Bronchial smooth muscle cell (primary cell): ENCODE results near the gene PIF1. TPM values are rescaled to one million over a fixed set of nuclear protein-coding genes. Genes with fewer than 3 reads are reported as not detected.

Experiments used
- total RNA-seq: library from RNA; depleted of rRNA; stranded (reverse); fragments of >200 nt; gene quantifications from 2 replicates; pipeline ENCODE4 v1.2.1, GENCODE V29; 2014

PIF1 gene, protein sequence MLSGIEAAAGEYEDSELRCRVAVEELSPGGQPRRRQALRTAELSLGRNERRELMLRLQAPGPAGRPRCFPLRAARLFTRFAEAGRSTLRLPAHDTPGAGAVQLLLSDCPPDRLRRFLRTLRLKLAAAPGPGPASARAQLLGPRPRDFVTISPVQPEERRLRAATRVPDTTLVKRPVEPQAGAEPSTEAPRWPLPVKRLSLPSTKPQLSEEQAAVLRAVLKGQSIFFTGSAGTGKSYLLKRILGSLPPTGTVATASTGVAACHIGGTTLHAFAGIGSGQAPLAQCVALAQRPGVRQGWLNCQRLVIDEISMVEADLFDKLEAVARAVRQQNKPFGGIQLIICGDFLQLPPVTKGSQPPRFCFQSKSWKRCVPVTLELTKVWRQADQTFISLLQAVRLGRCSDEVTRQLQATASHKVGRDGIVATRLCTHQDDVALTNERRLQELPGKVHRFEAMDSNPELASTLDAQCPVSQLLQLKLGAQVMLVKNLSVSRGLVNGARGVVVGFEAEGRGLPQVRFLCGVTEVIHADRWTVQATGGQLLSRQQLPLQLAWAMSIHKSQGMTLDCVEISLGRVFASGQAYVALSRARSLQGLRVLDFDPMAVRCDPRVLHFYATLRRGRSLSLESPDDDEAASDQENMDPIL
- 4.3 and 7.7 TPM in 2 replicates for total RNA-seq

DNA sequence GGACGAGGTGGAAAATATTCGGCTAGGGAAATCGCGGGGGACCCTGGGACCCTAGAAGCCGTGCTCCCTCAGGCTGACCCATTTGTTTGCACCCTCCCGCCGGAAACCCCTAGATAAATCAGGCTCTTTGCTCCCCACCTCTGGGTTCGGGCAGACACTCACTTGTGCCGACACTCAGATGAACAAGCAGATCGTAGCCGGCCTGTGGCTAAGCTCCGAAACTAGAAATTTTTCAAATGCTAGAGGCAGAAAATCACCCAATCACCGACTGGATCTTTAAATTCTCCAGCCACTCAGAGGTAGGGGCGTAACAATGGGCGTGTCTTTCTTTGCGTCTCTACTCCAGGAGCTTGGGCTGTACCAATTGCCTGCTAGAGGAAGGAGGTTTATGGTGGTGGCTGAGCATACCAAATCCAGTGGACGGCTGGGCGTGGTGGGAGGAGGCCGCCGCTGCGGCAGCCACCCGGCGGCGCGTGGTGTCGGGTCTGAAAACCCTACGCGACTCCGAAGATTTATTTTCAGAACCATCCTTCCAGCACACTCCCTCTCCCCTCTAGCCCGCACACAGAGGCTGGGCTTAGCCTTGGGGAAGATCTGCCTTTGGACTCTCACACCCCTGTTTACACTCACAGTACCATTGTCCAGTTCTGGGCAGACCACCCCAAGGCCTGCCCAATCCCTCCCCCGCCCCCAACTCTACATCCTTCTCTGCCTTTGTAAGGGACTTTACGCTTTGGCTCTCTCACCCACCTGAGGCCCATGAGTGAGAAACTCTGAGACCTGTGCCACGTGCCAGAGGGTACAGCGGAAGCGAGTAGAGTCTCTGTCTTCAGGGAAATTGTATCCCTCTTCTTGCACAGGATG, at the start of gene PIF1:
TSS of gene PIF1 (minus strand) at position 217 of the 864 bp plus-strand sequence. CDS start 1,312 bp downstream, outside the sequence.

GRCh38 chr15:64841344-64842095, 16.1 kb upstream of the PIF1 start, which contains the start of gene PLEKHO2:
PLEKHO2 (plus strand) TSS chr15:64841915; CDS start chr15:64842017, 102 bp downstream.

DNA sequence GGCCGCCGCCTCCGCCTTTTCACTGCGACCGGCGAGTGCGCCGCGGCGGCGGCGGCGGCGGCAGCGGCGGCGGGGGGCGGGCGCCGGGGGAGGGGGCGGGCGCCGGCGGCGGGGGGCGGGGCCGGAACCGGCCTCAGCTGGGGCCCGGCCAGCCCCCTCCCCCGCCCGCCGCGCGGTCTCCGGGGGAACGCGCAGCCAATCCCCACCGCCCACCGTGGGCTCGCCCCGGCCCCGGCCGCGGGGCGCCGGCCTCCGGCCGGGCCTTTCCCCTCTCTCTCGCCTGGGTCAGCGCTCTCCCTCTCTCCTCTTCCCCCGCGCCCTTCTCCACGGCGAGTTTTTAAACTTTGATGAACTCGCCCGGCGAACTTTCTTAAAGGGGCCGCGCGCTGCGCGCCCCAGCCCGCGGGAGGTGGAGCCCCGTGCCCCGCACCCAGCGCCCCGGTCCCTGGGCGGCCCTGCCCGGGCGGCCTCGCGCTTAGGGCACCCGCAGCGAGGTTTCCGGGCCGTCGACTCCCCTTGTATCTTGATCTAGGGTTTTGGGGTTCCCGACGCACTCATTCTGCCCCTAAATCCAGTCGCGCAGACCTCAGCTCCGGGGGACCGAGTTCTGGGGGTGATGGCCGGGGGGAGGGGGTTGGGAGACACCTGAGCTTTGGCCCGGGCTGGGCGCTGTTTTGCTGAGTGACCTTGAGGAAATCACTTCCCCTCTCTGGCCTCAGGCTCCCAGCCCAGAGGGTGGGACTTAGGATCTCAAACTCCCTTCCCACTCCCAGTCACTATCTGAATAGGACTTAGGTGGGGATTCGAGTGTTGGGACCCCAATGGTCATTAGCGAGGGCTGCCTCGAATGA, 49.7 kb downstream of the PIF1 start, which contains the start of gene RBPMS2:
TSS of gene RBPMS2 (minus strand) at position 39 of the 851 bp plus-strand sequence. CDS start 270 bp downstream, outside the sequence.

Other genes starting within 250 kb of the PIF1 start
- gene RBPMS2, start 50.1 kb downstream of the PIF1 start, total RNA-seq, result 0.09 TPM in 1 of 2 replicates, not detected in the other
- gene PLEKHO2, start 16.3 kb upstream of the PIF1 start, total RNA-seq, result 31.4 and 44.4 TPM in 2 replicates
- 8.2 and 14.8 TPM in 2 replicates for gene ANKDD1A, start 86.3 kb upstream of the PIF1 start, total RNA-seq
- 64.9 and 69.7 TPM in 2 replicates for gene SPG21, start 164.3 kb upstream of the PIF1 start, total RNA-seq
- 7.6 and 13.4 TPM in 2 replicates for gene MTFMT, start 204.0 kb upstream of the PIF1 start, total RNA-seq
- 1.0 and 1.9 TPM in 2 replicates for gene SLC51B, start 219.7 kb upstream of the PIF1 start, total RNA-seq
- 31.7 and 58.0 TPM in 2 replicates for gene RASL12, start 242.3 kb upstream of the PIF1 start, total RNA-seq